ENCODE measurements around the gene TNIK. TPM values are rescaled to one million over a fixed set of nuclear protein-coding genes. Genes with fewer than 3 reads are reported as not detected.
"Not testable (repeated sequence)": the region's sequence is repeated elsewhere in the genome, so short reads cannot be mapped to it uniquely, and the experiment has no call there.

Gene TNIK
- total RNA-seq, 4 donors from 2014 or later: 32.9 to 41.7 (median 38.0) TPM

- Histone ChIP-seq H3K4me3 (no peak overlapping the region), H3K27me3 (no peaks in the 10 kb centered on the region), H3K4me1 (peaks cover 5 to 47% (median 6%) of the 10 kb centered on the region in 3 donors), H3K36me3 (no peaks in the 10 kb centered on the region), H3K9me3 (no peaks in the 10 kb centered on the region), H3K27ac (peak overlapping the region; percentile 76 to 82 (median 80))
- WGBS, 2 donors (ENCODE audit: low coverage in 1 of 2): 15 to 38% methylated on average over 3 to 5 of the region's 5 CpGs
- TF ChIP-seq EP300 (IDR thresholded peaks at IDR 0.05) (no peak), POLR2A (IDR thresholded peaks at IDR 0.05) (no peak), POLR2AphosphoS5 (IDR thresholded peaks at IDR 0.05) (peak; percentile 68)
- peak; percentile 87 for ATAC-seq
Observed at GRCh38 chr3:171295484-171296373, 164.5 kb downstream of the TNIK start.

- H3K4me1 ChIP-seq: peaks cover 5 to 47% (median 6%) of the 10 kb centered on the region in 3 donors
- no peak overlapping the region for H3K4me3 ChIP-seq
- H3K36me3 ChIP-seq: no peaks in the 10 kb centered on the region
- no peak for TF ChIP-seq EP300 (IDR thresholded peaks at IDR 0.05)
- TF ChIP-seq CTCF (IDR thresholded peaks at IDR 0.05): no peak
- TF ChIP-seq POLR2AphosphoS5 (IDR thresholded peaks at IDR 0.05): no peak
- no peak for TF ChIP-seq POLR2A (IDR thresholded peaks at IDR 0.05)
- H3K9me3 ChIP-seq: no peaks in the 10 kb centered on the region
- H3K27ac ChIP-seq: no peak overlapping the region
- no peak for ATAC-seq
- WGBS, 2 donors (ENCODE audit: low coverage in 1 of 2): 83 to 86% methylated on average over 1 of the region's 1 CpG
- no peaks in the 10 kb centered on the region for H3K27me3 ChIP-seq
Observed at GRCh38 chr3:171293142-171293782, 166.9 kb downstream of the TNIK start.

- Histone ChIP-seq H3K27me3 (no peaks in the 10 kb centered on the region), H3K36me3 (no peaks in the 10 kb centered on the region), H3K4me1 (peaks cover 3 to 38% (median 6%) of the 10 kb centered on the region in 3 donors), H3K27ac (peak overlapping the region in 1 of 4 donors; percentile 58), H3K4me3 (no peak overlapping the region), H3K9me3 (no peaks in the 10 kb centered on the region)
- no peak for ATAC-seq
- 59 to 65% methylated on average over 2 of the region's 2 CpGs for WGBS, 2 donors (ENCODE audit: low coverage in 1 of 2)
- no peak for TF ChIP-seq POLR2A (IDR thresholded peaks at IDR 0.05)
- no peak for TF ChIP-seq CTCF (IDR thresholded peaks at IDR 0.05)
- TF ChIP-seq POLR2AphosphoS5 (IDR thresholded peaks at IDR 0.05): no peak
- no peak for TF ChIP-seq EP300 (IDR thresholded peaks at IDR 0.05)
Observed at GRCh38 chr3:171290680-171291079, 169.5 kb downstream of the TNIK start.

GRCh38 chr3:171289291-171289690 lies 170.9 kb downstream of the TNIK start:
- Histone ChIP-seq H3K27me3 (no peaks in the 10 kb centered on the region), H3K4me1 (peaks cover 4 to 38% (median 13%) of the 10 kb centered on the region in 3 donors), H3K36me3 (no peaks in the 10 kb centered on the region), H3K27ac (peak overlapping the region in 3 of 4 donors; percentile 34 to 58 (median 41)), H3K9me3 (no peaks in the 10 kb centered on the region), H3K4me3 (no peak overlapping the region)
- ATAC-seq: no peak
- no peak for TF ChIP-seq EP300 (IDR thresholded peaks at IDR 0.05)
- no peak for TF ChIP-seq POLR2A (IDR thresholded peaks at IDR 0.05)
- TF ChIP-seq CTCF (IDR thresholded peaks at IDR 0.05): no peak
- TF ChIP-seq POLR2AphosphoS5 (IDR thresholded peaks at IDR 0.05): no peak

GRCh38 chr3:171287761-171288160 lies 172.4 kb downstream of the TNIK start:
- not testable (repeated sequence) for H3K4me3 ChIP-seq, H3K9me3 ChIP-seq, ATAC-seq, H3K36me3 ChIP-seq, H3K27ac ChIP-seq, H3K27me3 ChIP-seq
- H3K4me1 ChIP-seq: peaks cover 7 to 44% (median 24%) of the 10 kb centered on the region in 3 donors
- 87 to 97% methylated on average over 3 of the region's 3 CpGs for WGBS, 2 donors (ENCODE audit: low coverage in 1 of 2)

Measured in gastroesophageal sphincter (tissue), 4 donors.